ENCODE data around the gene FSIP1.

GRCh38 chr15:39745415-39745814, 37.2 kb downstream of the FSIP1 start:
- no peak for TF ChIP-seq REST (IDR thresholded peaks at IDR 0.05; ENCODE audit: insufficient read depth in 1 of 2, low read depth in 2 of 2, low read length in 2 of 2)
- TF ChIP-seq SIN3A (IDR thresholded peaks at IDR 0.05; ENCODE audit: borderline replicate concordance, insufficient read depth, low read length), result no peak
- no peak for TF ChIP-seq TAF1 (IDR thresholded peaks at IDR 0.05; ENCODE audit: borderline replicate concordance, insufficient read depth, low read length)
- no peak for TF ChIP-seq POLR2AphosphoS5 (IDR thresholded peaks at IDR 0.05; ENCODE audit: low read depth, low read length)
- no peak for TF ChIP-seq FOXP2 (optimal IDR thresholded peaks at IDR 0.05; ENCODE audit: borderline replicate concordance, extremely low read depth, extremely low read length, insufficient read depth)
